Dendritic cell treated with granulocyte-macrophage colony-stimulating factor and Interleukin-4, amounts not matched to agents 40 ng/mL and 50 ng/mL, for 4 days (primary cell): ENCODE results near the gene FTO.

ENCODE experiments used
- H3K27ac Mint-ChIP-seq: one replicate; pipeline ENCODE4 v1.8.0; 2022; ENCODE audit warnings: mild to moderate bottlenecking, mixed read lengths
- H3K27me3 Mint-ChIP-seq: one replicate; pipeline ENCODE4 v1.8.0; 2022; ENCODE audit warnings: mild to moderate bottlenecking, mixed read lengths
- H3K36me3 Mint-ChIP-seq: one replicate; pipeline ENCODE4 v1.8.0; 2022; ENCODE audit warnings: low read depth, mixed read lengths
- H3K4me1 Mint-ChIP-seq: one replicate; pipeline ENCODE4 v1.8.0; 2022; ENCODE audit warnings: low read depth, mixed read lengths
- H3K4me3 Mint-ChIP-seq: one replicate; pipeline ENCODE4 v1.8.0; 2022; ENCODE audit warnings: mild to moderate bottlenecking, moderate library complexity, mixed read lengths
- H3K9me3 Mint-ChIP-seq: one replicate; pipeline ENCODE4 v1.8.0; 2022; ENCODE audit warnings: mixed read lengths
- intact Hi-C: fragments of 100-400 bp; cut with micrococcal nuclease; formaldehyde crosslinking; loops from one replicate; pipeline ENCODE4 v1.15.0; 2022

The FTO gene

DNA sequence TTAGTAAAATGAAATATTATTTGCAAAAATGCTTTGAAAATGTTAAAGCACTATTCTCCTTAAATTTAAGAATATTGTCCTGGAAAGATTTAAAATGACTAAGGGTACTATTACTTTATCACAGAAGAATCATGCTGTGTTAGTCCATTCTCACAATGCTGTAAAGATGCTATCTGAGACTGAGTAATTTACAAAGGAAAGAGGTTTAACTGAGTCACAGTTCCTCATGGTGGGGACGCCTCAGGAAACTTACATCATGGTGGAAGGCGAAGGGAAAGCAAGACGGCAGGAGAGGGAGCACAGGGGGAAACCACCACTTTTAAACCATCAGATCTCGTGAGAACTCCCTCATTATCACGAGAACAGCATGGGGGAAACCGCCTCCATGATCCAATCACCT is 337.0 kb downstream of the FTO start:
- intact Hi-C loops, result no loop called here
- Mint-ChIP-seq H3K27ac (no peak overlapping the region), H3K4me3 (no peak overlapping the region), H3K27me3 (no peaks in the 10 kb centered on the region), H3K4me1 (no peaks in the 10 kb centered on the region), H3K36me3 (peaks cover 17% of the 10 kb centered on the region), H3K9me3 (peaks cover 21% of the 10 kb centered on the region)

DNA sequence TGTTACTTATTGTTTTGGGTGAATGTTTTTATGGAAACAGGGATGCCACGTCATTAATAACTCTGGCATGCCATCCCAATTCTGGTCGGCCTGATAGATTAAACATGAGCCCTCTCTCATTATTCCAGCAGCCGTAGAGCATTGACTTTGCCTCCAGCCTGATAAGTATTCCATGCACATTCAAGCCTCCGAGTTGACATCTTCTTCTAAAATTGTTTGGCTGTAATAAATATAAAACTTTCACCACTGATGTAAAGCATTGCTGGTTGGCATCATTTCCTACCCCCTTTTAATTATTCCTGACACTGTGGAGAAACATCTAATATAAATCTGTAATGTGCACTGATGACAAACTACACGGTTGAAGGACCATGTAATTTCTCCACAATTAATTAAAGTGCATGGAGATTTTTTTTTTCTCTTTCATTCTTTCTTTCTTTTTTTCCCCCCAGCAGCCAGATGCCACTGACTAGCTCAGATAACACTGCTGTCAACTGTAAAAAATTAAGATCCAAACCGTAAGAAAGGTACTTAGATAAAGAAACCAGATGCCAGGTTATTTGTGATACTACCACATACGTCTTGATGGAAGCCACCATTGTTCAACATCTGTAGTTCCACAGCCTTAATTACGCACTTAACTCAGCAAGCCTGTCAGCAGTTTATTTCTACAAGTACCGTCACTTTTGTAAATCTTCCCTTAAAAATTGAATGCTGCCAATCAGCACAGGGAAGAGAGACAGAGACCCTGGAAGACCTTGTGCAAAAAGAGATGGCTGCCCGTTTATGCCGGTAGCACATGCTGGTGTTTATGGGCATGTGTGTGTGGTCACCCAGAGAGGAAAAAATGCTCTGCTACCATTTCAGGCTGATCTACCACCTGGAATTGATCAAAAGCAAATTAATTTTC is 344.9 kb downstream of the FTO start:
- Mint-ChIP-seq H3K4me3 (no peak overlapping the region), H3K36me3 (no peaks in the 10 kb centered on the region), H3K27me3 (no peaks in the 10 kb centered on the region), H3K27ac (no peak overlapping the region), H3K9me3 (no peaks in the 10 kb centered on the region), H3K4me1 (peaks cover 11% of the 10 kb centered on the region)
- intact Hi-C loops, result no loop called here

DNA sequence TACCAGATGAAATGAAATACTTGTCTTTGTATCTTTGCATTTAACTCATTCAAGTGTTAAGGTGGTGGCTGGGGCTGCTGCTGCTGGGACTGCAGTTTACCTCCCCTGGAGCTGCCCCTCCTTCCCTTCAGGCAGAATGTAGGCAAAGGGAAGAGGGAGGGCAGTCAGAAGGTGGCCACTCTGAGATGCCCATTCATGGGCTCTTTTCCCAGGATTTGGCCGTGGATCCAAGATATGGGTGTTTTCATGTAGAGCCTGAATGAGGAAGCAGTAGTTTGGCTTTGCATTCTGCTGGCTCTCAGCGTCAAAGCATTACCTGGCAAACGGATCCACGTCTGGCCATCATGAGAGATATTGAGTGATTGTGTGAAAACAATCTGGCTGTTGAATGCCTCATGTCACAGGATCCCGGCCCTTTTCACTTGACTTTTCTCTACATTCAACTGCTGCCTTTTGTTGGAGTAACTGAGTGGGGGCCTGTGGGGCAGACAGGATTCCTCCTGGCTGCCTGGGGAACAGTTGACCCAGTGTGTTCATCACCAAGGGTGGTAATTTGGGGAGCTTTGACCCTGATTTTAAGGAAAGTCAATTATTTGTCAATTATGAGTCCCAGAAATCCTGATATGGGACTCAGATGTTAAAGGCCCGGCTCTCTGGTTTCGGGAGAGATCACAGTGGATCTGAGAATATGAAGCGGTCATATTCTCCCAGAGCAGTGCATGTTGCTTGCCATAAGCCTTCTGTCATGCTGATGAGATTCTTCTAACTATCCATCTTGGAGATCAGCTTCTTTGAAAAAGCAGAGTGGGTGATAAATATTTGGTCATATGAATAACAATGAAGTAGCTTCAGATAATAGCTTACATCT is 345.9 kb downstream of the FTO start:
- intact Hi-C loops, result no loop called here

DNA sequence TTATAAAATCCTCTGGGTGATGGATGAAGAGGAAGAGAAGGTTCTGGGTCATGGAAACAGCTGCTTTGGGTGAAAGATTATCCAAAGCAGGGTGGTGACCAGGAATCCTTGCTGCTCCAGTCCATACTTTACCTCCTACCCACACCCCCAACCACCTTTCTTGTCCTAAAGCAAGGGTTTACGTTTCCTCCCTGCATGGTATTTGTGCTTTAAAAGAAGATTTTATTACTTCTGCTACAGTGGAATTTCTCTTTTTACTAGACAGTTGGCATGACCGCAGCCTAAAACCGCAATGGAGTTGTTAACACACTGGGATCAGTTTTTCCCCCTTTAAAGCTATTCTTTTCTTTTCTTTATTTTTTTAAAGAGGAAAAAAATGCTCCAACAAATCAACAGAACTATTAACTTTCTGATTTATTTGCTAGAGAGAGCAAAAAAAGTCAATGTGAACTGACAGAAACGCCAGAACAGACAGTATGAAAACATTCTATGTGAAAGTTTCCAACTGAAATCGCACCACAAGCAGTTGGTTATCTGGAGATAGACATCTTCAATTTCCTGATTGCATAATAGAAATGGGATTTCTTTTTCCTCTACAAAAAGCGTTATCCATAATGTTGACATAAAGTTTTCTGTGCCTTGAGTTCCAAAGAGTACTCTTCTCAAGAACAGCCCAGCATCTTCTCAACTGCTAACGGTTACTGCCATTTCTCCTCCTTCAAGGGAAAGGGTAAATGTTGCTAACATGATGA is 346.7 kb downstream of the FTO start:
- Mint-ChIP-seq H3K4me3 (no peak overlapping the region), H3K27ac (no peak overlapping the region), H3K4me1 (peaks cover 11% of the 10 kb centered on the region), H3K36me3 (no peaks in the 10 kb centered on the region), H3K9me3 (no peaks in the 10 kb centered on the region), H3K27me3 (no peaks in the 10 kb centered on the region)
- intact Hi-C loops, result no loop called here

More for the DNA sequence above, 345.9 kb downstream of the FTO start:
- H3K9me3 Mint-ChIP-seq, result no peaks in the 10 kb centered on the region
- no peak overlapping the region for H3K27ac Mint-ChIP-seq
- H3K4me3 Mint-ChIP-seq, result no peak overlapping the region
- H3K4me1 Mint-ChIP-seq, result peaks cover 11% of the 10 kb centered on the region
- no peaks in the 10 kb centered on the region for H3K36me3 Mint-ChIP-seq
- no peaks in the 10 kb centered on the region for H3K27me3 Mint-ChIP-seq

GRCh38 chr16:54051821-54052220 is 347.9 kb downstream of the FTO start:
- Mint-ChIP-seq H3K4me1 (peaks cover 11% of the 10 kb centered on the region), H3K9me3 (no peaks in the 10 kb centered on the region), H3K27me3 (no peaks in the 10 kb centered on the region), H3K27ac (no peak overlapping the region), H3K4me3 (no peak overlapping the region), H3K36me3 (no peaks in the 10 kb centered on the region)
- intact Hi-C loops, result no loop called here

DNA sequence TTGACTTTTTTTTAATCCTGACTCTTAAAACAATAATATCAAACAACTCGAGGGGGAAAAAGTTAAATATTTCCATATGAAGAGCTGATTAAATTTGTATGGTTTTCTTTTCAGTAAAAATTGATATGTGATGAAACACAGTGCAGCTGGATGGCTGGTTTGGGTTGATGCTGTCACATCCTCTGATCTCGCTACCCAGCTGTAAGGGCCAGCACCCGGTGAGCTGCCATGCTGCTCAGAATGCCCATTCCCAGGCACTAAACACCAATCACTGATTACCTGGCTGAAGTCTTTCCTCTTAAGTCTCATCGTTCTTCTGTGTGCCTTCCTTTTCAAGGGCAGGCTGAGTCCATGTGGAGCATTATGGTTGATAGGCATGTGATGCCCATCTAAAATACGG is 348.3 kb downstream of the FTO start:
- H3K4me1 Mint-ChIP-seq, result peaks cover 11% of the 10 kb centered on the region
- no peaks in the 10 kb centered on the region for H3K27me3 Mint-ChIP-seq
- no peak overlapping the region for H3K4me3 Mint-ChIP-seq
- no peak overlapping the region for H3K27ac Mint-ChIP-seq
- H3K9me3 Mint-ChIP-seq, result no peaks in the 10 kb centered on the region
- intact Hi-C loops, result no loop called here
- no peaks in the 10 kb centered on the region for H3K36me3 Mint-ChIP-seq

GRCh38 chr16:54053891-54054820 is 350.2 kb downstream of the FTO start:
- no peaks in the 10 kb centered on the region for H3K9me3 Mint-ChIP-seq
- H3K27me3 Mint-ChIP-seq, result no peaks in the 10 kb centered on the region
- H3K4me3 Mint-ChIP-seq, result no peak overlapping the region
- no peak overlapping the region for H3K27ac Mint-ChIP-seq
- peaks cover 4% of the 10 kb centered on the region for H3K36me3 Mint-ChIP-seq
- H3K4me1 Mint-ChIP-seq, result peaks cover 11% of the 10 kb centered on the region
- intact Hi-C loops, result no loop called here

DNA sequence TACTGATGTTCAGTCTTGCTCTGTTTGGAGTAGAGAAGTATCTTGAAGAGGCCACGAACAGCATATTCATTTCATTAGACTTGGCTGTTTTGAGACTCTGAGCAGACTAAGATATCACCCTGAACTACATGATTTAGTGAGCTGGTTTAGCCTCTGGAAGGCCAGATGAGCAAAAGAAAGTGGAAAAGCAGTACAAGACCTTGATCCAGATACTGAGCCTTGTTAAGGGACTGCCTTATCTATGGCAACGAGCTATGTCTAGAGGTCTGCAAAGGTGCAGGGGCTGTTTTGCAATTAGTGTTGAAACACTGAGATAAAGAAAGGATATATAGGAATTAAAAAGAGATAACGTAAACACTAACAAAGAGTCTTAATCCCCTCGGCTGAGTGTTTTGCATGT is 351.2 kb downstream of the FTO start:
- intact Hi-C loops, result no loop called here
- H3K4me3 Mint-ChIP-seq, result no peak overlapping the region
- H3K4me1 Mint-ChIP-seq, result peaks cover 3% of the 10 kb centered on the region
- no peaks in the 10 kb centered on the region for H3K9me3 Mint-ChIP-seq
- H3K27me3 Mint-ChIP-seq, result no peaks in the 10 kb centered on the region
- H3K27ac Mint-ChIP-seq, result no peak overlapping the region
- H3K36me3 Mint-ChIP-seq, result peaks cover 4% of the 10 kb centered on the region

DNA sequence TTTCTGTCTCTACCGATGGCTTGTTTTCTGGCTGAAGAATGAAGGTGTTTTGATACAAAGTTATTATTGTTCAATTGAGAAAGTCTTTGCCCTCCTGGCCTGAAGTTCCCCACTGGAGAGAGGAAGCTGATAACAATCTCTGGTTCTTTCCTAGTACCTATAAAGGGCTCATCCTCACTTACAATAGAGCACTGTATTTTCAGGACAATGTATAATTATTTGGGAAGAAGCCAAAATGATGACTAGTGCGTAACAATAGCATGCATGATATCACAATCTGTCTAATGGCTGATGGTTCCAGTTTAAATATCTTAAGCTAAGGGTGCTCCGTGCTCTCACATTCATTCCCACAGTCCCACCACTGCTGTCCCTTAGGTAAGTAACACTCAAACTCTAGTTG is 351.9 kb downstream of the FTO start:
- H3K27me3 Mint-ChIP-seq, result no peaks in the 10 kb centered on the region
- H3K27ac Mint-ChIP-seq, result no peak overlapping the region
- H3K4me3 Mint-ChIP-seq, result no peak overlapping the region
- H3K36me3 Mint-ChIP-seq, result peaks cover 4% of the 10 kb centered on the region
- no peaks in the 10 kb centered on the region for H3K9me3 Mint-ChIP-seq
- H3K4me1 Mint-ChIP-seq, result no peaks in the 10 kb centered on the region
- intact Hi-C loops, result no loop called here

DNA sequence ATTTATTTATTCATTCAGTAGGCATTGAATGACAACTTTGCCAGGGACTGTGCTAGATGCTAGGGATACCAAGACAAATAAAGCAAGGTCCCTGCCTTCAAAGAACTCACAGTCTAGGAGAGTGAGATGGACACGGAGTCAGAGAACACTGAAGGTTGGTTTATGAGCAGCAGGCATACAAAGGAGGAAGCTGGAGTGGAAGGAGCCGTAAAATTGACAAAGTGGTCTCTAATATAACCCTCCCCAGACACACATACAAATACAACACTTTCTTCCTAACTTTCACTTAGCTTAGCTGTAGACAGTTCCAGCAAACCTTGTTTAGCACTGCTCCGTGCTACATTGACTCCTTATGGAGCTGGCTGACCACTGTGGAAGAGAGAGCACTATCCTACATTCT is 353.0 kb downstream of the FTO start:
- H3K36me3 Mint-ChIP-seq, result peaks cover 4% of the 10 kb centered on the region
- H3K4me3 Mint-ChIP-seq, result no peak overlapping the region
- H3K4me1 Mint-ChIP-seq, result no peaks in the 10 kb centered on the region
- no peaks in the 10 kb centered on the region for H3K27me3 Mint-ChIP-seq
- no peak overlapping the region for H3K27ac Mint-ChIP-seq
- intact Hi-C loops, result no loop called here
- no peaks in the 10 kb centered on the region for H3K9me3 Mint-ChIP-seq

- Mint-ChIP-seq H3K4me1 (no peaks in the 10 kb centered on the region), H3K9me3 (no peaks in the 10 kb centered on the region), H3K27me3 (no peaks in the 10 kb centered on the region), H3K27ac (no peak overlapping the region), H3K4me3 (no peak overlapping the region), H3K36me3 (peaks cover 4% of the 10 kb centered on the region)
- intact Hi-C loops, result no loop called here
These were observed 355.4 kb downstream of the FTO start for GRCh38 chr16:54059319-54059718.

DNA sequence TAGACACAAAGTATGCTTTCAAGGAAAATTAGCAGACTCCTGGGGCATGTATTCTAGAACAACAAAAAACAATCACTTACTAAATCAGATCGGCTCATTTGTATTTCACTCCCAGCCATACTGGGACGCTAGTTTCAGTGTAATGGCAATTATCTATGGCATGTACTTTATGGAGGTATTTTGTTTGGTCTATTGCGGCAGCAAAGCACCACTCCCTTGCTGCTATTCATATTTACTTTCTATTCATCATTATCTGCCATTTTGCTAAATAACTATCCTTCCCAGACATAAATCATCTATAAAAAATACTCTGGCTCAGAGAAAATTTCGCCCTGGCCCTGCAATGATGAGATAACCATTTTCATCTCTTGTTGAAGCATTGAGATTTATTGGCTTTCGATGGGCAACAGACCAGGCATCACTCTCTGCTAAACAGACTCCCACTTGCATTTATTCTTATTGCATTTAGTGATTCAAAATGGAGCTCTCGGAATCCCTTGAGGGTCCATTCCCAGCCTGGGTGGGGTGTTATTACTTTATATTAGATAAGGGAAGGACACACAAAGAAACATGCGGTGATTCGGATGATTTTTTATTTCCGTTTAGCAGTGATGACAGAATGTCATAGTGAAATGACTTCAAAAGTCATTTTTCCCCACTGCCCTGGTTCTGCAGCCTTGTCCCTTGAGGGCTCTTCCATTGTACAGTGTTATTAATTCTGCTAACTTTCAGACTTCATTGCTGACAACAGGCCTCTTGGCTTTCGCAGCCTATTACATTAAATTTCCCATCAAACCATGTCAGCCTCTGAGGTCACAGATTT is 356.9 kb downstream of the FTO start:
- H3K27ac Mint-ChIP-seq, result no peak overlapping the region
- H3K9me3 Mint-ChIP-seq, result no peaks in the 10 kb centered on the region
- H3K27me3 Mint-ChIP-seq, result no peaks in the 10 kb centered on the region
- intact Hi-C loops, result no loop called here
- no peak overlapping the region for H3K4me3 Mint-ChIP-seq
- H3K36me3 Mint-ChIP-seq, result peaks cover 4% of the 10 kb centered on the region
- H3K4me1 Mint-ChIP-seq, result no peaks in the 10 kb centered on the region
